NB4 (cell line): ENCODE results near the gene PHPT1.

Source experiments
- CTCF ChIP-seq: IDR thresholded peaks from one replicate; pipeline ENCODE4 v1.5.1; 2012; ENCODE audit warnings: low read depth, low read length
- POLR2A ChIP-seq: IDR thresholded peaks from 2 replicates; pipeline ENCODE4 v1.6.1; 2011; ENCODE audit warnings: mild to moderate bottlenecking; ENCODE audit not compliant: insufficient read length; ENCODE audit errors: extremely low read depth

DNA sequence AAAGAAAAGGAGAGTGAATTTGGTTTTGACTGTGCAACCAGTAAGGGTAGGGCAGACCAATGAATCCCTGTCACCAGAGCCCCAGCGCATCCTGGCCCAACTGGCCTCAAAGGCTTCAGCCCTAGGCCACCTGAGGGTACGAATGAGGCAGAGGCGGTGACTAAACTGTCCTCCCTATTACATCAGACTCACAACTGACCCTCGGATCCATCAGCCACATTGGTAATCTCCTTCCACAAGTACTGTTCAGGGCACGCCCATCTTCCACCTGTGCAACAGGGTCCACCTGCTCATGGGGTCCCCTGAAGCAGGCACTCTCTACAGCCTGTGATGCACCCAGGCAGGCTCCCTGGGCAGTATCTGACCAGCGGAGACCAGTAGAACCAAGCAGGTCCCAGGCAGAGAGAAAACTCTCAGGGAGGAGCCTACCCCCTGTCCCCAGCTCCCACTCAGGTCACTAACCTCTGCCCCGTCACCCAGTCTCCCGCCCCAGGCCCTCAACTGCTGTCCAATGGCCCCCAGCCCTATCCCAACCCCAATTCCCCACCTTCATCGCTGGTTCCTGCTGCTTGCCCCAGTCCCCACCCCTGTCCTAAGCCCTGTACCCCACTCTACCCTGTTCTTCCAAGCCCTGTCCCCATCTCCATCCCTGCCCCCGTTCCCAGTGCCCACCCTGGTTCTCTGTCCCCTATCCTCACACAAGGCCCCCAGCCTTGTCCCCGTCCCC is 16.0 kb downstream of the PHPT1 start:
- TF ChIP-seq POLR2A = no peak
- no peak for TF ChIP-seq CTCF
